HepG2 (cell line): ENCODE data around the gene SBNO2. TPM values are rescaled to one million over a fixed set of nuclear protein-coding genes. Genes with fewer than 3 reads are reported as not detected.

Source experiments
- AHDC1 ChIP-seq: sonication (generic); formaldehyde crosslinking; IDR thresholded peaks from 2 replicates; pipeline ENCODE4 v1.5.1; 2020; ENCODE audit warnings: mild to moderate bottlenecking, missing genetic modification reagents, borderline replicate concordance
- ETV5 ChIP-seq: IDR thresholded peaks from 2 replicates; pipeline ENCODE4 v1.6.1; 2018; ENCODE audit warnings: missing biosample characterization, missing genetic modification reagents, inconsistent platforms, borderline replicate concordance
- FOXK2 ChIP-seq: fragments of 450-650 bp; IDR thresholded peaks from 2 replicates; pipeline ENCODE4 v1.6.1; 2016
- FOXP1 ChIP-seq, 2 experiments: fragments of 450-650 bp in 1 of 2; IDR thresholded peaks; 2 replicates each; pipeline ENCODE4 v1.6.1; 2017 to 2018; ENCODE audit warnings: antibody characterized with exemption in 1 of 2
- GATA4 ChIP-seq: sonication (generic); IDR thresholded peaks from 2 replicates; pipeline ENCODE4 v1.6.1; 2016; ENCODE audit warnings: antibody characterized with exemption, low read depth, borderline replicate concordance
- MAZ ChIP-seq, 2 experiments: sonication (generic) in 1 of 2; formaldehyde crosslinking in 1 of 2; IDR thresholded peaks; 2 replicates each; pipeline versions ENCODE4 v1.5.0 to v1.6.1; 2012 to 2020; ENCODE audit warnings: low read depth in 2 of 2, mild to moderate bottlenecking in 2 of 2, borderline replicate concordance in 1 of 2, improper control_type of control experiment in 1 of 2, low read length in 1 of 2, missing genetic modification reagents in 1 of 2, moderate library complexity in 1 of 2
- NFATC3 ChIP-seq: sonication (generic); formaldehyde crosslinking; IDR thresholded peaks from 2 replicates; pipeline ENCODE4 v1.5.1; 2020; ENCODE audit warnings: mild to moderate bottlenecking, missing genetic modification reagents
- PLRG1 ChIP-seq: fragments of 450-650 bp; conservative IDR thresholded peaks from 2 replicates; pipeline ENCODE4 v1.6.1; 2016
- RBFOX2 ChIP-seq: fragments of 200-400 bp; formaldehyde crosslinking; IDR thresholded peaks from 2 replicates; pipeline ENCODE4 v1.6.1; 2017; ENCODE audit warnings: low read depth, mild to moderate bottlenecking, low read length
- RXRB ChIP-seq: IDR thresholded peaks from 2 replicates; pipeline ENCODE4 v1.6.1; 2016; ENCODE audit warnings: borderline replicate concordance, missing genetic modification reagents, missing compliant biosample characterization
- SAP130 ChIP-seq: IDR thresholded peaks from 2 replicates; pipeline ENCODE4 v1.6.1; 2016; ENCODE audit warnings: low read depth
- SMC3 ChIP-seq: IDR thresholded peaks from 2 replicates; pipeline ENCODE4 v1.6.1; 2011; ENCODE audit warnings: low read length, improper control_type of control experiment
- TARDBP ChIP-seq: sonication (generic); formaldehyde crosslinking; IDR thresholded peaks from 2 replicates; pipeline ENCODE4 v1.8.0; 2022; ENCODE audit warnings: mild to moderate bottlenecking, missing genetic modification reagents
- U2AF2 ChIP-seq: fragments of 200-400 bp; formaldehyde crosslinking; IDR thresholded peaks from 2 replicates; pipeline ENCODE4 v1.6.1; 2017; ENCODE audit warnings: low read depth, mild to moderate bottlenecking, low read length
- ZBTB2 ChIP-seq: sonication (generic); formaldehyde crosslinking; IDR thresholded peaks from 2 replicates; pipeline ENCODE4 v1.8.0; 2022; ENCODE audit warnings: low read depth, missing genetic modification reagents
- ZBTB33 ChIP-seq: sonication (generic); formaldehyde crosslinking; IDR thresholded peaks from 2 replicates; pipeline ENCODE4 v1.4.0; 2020; ENCODE audit warnings: missing genetic modification reagents
- ZBTB7B ChIP-seq: sonication (generic); formaldehyde crosslinking; IDR thresholded peaks from 2 replicates; pipeline ENCODE4 v1.4.0; 2020; ENCODE audit warnings: missing genetic modification reagents
- ZNF10 ChIP-seq: sonication (generic); formaldehyde crosslinking; IDR thresholded peaks from 2 replicates; pipeline ENCODE4 v1.4.0; 2020; ENCODE audit warnings: mild to moderate bottlenecking, low read depth, missing genetic modification reagents, borderline replicate concordance
- ZNF17 ChIP-seq: sonication (generic); formaldehyde crosslinking; IDR thresholded peaks from 2 replicates; pipeline ENCODE4 v1.5.0; 2020; ENCODE audit warnings: mild to moderate bottlenecking, missing genetic modification reagents
- ZNF329 ChIP-seq: sonication (generic); formaldehyde crosslinking; IDR thresholded peaks from 2 replicates; pipeline ENCODE4 v1.9.0; 2021; ENCODE audit warnings: low read depth, mild to moderate bottlenecking, missing genetic modification reagents
- ZNF589 ChIP-seq: sonication (generic); formaldehyde crosslinking; conservative IDR thresholded peaks from 2 replicates; pipeline ENCODE4 v1.8.0; 2022; ENCODE audit warnings: mild to moderate bottlenecking, moderate library complexity, missing genetic modification reagents
- ZNF619 ChIP-seq: sonication (generic); formaldehyde crosslinking; IDR thresholded peaks from 2 replicates; pipeline ENCODE4 v1.4.0; 2020; ENCODE audit warnings: mild to moderate bottlenecking, missing genetic modification reagents
- polyA plus RNA-seq, 8 experiments: library from polyadenylated mRNA; depleted of rRNA in 3 of 8; stranded (reverse) in 7 of 8; unstranded in 1 of 8; fragments of >200 nt; fragmentation: Illumina TruSeq in 4 of 8; extraction: Trizol in 4 of 8; gene quantifications; 2 replicates each; pipeline versions ENCODE4 v1.2.1 to v1.2.3, GENCODE V29; 2011 to 2016; ENCODE audit warnings: low read depth in 4 of 8, missing spikeins in 1 of 8, mixed read lengths in 1 of 8; ENCODE audit not compliant: insufficient read depth in 1 of 8
- total RNA-seq, 5 experiments: library from RNA; depleted of rRNA; stranded (reverse); fragments of >200 nt; fragmentation: Illumina TruSeq; extraction: Trizol; gene quantifications; 2 replicates each; pipeline ENCODE4 v1.2.3, GENCODE V29; 2016; ENCODE audit warnings: low read depth in 1 of 5

The SBNO2 gene
- total and polyA plus RNA-seq, 2 of the 13 experiments (the other 11 are each of a cell fraction or from before 2014, with no cell fraction given), result 8.6 to 10.4 TPM

- TF ChIP-seq ZNF329 (CRISPR knock-in tag) (no peak), RXRB (CRISPR knock-in tag) (no peak), SAP130 (CRISPR knock-in tag) (no peak), U2AF2 (no peak), RBFOX2 (no peak), ZBTB2 (CRISPR knock-in tag) (no peak), ZBTB7B (CRISPR knock-in tag) (0 out of 2 replicates have a peak, but pooled peaks have one; percentile 27), SMC3 (no peak), ZNF17 (CRISPR knock-in tag) (no peak), GATA4 (no peak), AHDC1 (CRISPR knock-in tag) (no peak), FOXP1 (IDR thresholded peaks at IDR 0.05) (no peak), FOXP1 (CRISPR knock-in tag; IDR thresholded peaks at IDR 0.05) (no peak), MAZ (IDR thresholded peaks at IDR 0.05; ENCODE audit: borderline replicate concordance, low read depth, low read length) (no peak), MAZ (CRISPR knock-in tag; IDR thresholded peaks at IDR 0.05; ENCODE audit: low read depth) (no peak), ZNF589 (no peak), ZBTB33 (CRISPR knock-in tag) (peak; percentile 70; the same call in 1 of the 2 replicates), FOXK2 (no peak), PLRG1 (no peak), ZNF10 (CRISPR knock-in tag) (no peak), ETV5 (CRISPR knock-in tag) (no peak), TARDBP (CRISPR knock-in tag) (no peak), ZNF619 (CRISPR knock-in tag) (no peak), NFATC3 (CRISPR knock-in tag) (no peak)
Observed at GRCh38 chr19:1223018-1223855, 49.2 kb upstream of the SBNO2 start (continued).
